HAP-1 (cell line): ENCODE results near the gene SLC66A2.
"Not testable (repeated sequence)": the region's sequence is repeated elsewhere in the genome, so short reads cannot be mapped to it uniquely, and the experiment has no call there.

Experiments used
- DNase-seq, 2 experiments: peaks; one replicate each; pipeline ENCODE4 v3.0.0-alpha.2; 2016 to 2020; ENCODE audit warnings: low spot score in 2 of 2
- H3K27me3 ChIP-seq: fragments of 250-450 bp; sonication (Bioruptor Pico); 2 replicates; pipeline ENCODE4 v1.5.1; 2020; ENCODE audit warnings: low read depth, mild to moderate bottlenecking, moderate library complexity
- H3K36me3 ChIP-seq: fragments of 250-450 bp; sonication (Bioruptor Pico); replicated peaks from 2 replicates; pipeline ENCODE4 v1.5.1; 2020; ENCODE audit warnings: mild to moderate bottlenecking
- H3K4me1 ChIP-seq: fragments of 250-450 bp; sonication (Bioruptor Pico); 2 replicates; pipeline ENCODE4 v1.5.1; 2020; ENCODE audit warnings: mild to moderate bottlenecking
- H3K4me3 ChIP-seq: fragments of 250-450 bp; sonication (Bioruptor Pico); 2 replicates; pipeline ENCODE4 v1.5.1; 2020; ENCODE audit warnings: mild to moderate bottlenecking, moderate library complexity
- H3K9me3 ChIP-seq: fragments of 250-450 bp; sonication (Bioruptor Pico); 2 replicates; pipeline ENCODE4 v1.5.1; 2020; ENCODE audit warnings: mild to moderate bottlenecking, moderate library complexity
- in situ Hi-C: fragments of 300-500 bp; cut with MboI; formaldehyde crosslinking; loops from 3 replicates; pipeline ENCODE4 v1.14.3; 2020; ENCODE audit warnings: low sequenced_read_pairs, inconsistent platforms, mixed read lengths

Gene SLC66A2

DNA sequence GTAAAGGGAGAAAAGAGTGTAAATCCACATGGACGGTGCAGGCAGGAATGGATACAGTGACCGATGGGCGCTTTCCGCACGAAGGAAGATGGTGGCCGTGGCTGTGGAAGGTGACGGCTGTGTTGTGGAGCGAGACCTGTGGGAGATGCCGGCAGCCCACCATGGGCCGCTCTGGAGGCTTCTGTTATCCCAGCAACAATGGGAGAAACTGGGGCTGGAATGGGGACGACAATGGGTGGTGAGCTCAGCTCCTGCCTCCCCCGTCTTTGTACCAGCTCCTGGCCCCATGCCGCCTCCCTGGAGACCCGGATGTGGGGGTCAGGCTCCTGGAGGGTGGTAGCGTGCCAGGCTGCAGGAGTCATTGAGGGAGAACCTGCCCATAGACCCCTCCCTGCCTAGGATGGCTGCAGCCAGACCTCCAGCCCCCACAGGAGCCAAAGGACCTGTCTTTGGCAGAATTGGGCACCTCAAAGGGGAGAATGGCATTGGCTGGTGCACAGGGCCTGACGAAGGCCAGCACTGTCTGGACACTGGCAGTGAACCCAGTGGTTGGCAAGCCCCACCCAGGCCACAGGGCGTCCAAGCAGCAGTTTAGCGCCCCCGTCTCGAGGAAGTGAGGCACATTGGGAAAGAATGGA lies 72.6 kb downstream of the SLC66A2 start:
- Histone ChIP-seq H3K36me3 (no peaks in the 10 kb centered on the region), H3K4me3 (no peak overlapping the region), H3K9me3 (no peaks in the 10 kb centered on the region), H3K4me1 (no peaks in the 10 kb centered on the region), H3K27me3 (no peaks in the 10 kb centered on the region)
- in situ Hi-C loops: no loop called here
- DNase-seq: no peak

DNA sequence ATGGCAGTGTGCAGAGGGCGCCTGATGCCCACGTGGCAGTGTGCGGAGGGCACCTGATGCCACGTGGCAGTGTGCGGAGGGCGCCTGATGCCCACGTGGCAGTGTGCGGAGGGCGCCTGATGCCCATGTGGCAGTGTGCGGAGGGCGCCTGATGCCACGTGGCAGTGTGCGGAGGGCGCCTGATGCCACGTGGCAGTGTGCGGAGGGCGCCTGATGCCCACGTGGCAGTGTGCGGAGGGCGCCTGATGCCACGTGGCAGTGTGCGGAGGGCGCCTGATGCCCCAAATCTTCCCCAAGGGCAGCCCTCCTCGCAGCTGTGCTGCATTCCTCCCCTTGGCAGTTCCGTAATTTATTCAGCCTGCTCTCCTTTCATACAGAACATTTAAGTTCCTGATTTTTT lies 73.2 kb downstream of the SLC66A2 start:
- H3K4me1 ChIP-seq, in situ Hi-C loops: not testable (repeated sequence)

DNA sequence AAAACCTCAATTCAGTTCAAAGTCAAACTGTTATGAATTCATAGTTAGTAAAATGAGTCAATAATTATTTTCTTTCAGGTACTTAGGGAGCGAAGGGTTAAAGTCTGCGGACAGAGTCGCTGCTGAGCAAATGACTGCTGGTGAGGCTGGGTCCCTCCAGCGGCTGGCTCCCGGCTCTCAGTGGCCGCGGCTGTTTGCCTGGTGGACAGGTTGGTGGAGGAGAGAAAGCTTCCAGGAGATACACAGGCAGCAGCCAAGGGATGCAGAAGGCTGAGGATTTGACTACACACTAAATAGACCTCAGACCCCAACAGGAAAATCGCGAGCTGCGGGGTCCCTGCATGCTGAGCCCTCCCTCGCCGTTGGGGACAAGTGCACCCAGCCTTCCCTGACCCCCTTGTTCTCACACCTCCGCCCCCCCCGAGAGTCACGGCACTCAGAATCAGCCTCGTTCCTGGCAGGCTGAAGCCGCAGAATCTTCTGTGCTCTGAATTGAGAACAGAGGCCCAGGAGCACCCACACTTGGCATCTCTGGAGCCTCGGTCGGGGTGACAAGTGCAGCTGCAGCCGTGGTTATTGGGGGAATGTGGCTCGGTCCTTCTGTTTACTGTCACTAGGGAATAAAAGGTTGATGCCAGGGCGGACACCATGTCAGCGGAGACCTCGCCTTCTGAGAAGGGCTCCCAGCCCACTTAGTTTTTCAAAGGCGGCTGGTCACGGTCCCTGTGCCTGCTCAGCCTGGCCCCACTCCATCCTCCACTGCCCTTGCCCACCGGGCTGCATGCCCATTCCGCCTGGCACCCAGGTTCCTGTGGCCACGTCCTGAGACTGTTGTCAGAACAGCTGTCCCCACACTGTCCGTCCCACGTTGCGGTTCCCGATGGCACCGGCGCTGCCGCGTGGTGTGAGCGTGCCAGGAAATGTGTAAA lies 74.0 kb downstream of the SLC66A2 start:
- in situ Hi-C loops: no loop called here
- Histone ChIP-seq H3K27me3 (no peaks in the 10 kb centered on the region), H3K4me1 (no peaks in the 10 kb centered on the region), H3K4me3 (no peak overlapping the region), H3K9me3 (no peaks in the 10 kb centered on the region), H3K36me3 (no peaks in the 10 kb centered on the region)
- no peak for DNase-seq

More for the DNA sequence above, 73.2 kb downstream of the SLC66A2 start:
- not testable (repeated sequence) for H3K27me3 ChIP-seq, H3K9me3 ChIP-seq, H3K4me3 ChIP-seq, H3K36me3 ChIP-seq, DNase-seq

DNA sequence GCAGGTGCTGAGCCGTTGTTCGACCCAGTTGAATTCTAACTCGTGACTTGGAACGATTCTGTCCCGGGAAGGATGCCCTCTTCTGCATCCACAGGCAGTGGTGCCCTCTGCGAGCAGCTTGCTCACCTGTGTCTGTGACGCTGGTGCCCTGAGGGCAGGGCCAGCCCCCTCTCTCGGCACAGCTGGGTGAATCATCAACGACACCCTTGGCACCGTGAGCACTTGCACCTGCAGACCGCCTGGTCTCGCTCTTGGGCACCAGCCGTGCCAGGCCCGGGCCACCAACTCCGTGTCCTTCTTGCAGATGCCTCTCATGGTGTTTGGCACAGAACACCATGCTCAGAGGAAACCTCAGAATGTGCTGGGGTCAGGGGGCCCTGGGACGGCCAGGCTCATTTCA lies 75.0 kb downstream of the SLC66A2 start:
- H3K9me3 ChIP-seq: no peaks in the 10 kb centered on the region
- in situ Hi-C loops: no loop called here
- no peaks in the 10 kb centered on the region for H3K36me3 ChIP-seq
- no peak for DNase-seq
- H3K27me3 ChIP-seq: no peaks in the 10 kb centered on the region
- H3K4me3 ChIP-seq: no peak overlapping the region
- H3K4me1 ChIP-seq: no peaks in the 10 kb centered on the region

DNA sequence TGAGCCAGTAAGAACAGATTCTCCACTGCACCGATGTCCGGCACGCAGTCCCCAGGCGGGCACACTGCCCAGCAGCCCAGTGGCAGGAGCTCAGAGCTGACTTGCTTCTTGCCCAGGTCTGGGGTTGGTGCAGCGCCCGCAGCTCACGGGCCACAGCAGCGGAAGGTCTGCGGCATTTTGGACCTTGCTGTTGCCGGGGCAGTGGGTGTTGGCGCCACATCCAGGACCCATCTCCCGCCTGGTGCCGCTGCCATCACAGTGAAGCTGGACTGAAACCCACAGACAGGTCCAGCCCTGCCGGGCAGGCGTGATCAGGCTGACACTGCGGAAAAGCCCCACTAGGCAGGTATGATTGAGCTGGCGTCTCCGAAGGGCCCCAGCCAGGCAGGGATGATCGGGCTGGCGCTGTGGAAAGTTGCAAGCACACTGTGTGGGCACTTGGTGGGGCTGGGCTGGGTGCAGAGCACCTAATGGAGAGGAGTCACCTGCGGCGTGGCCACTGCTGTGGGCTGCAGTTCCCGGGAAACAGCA lies 75.5 kb downstream of the SLC66A2 start:
- DNase-seq: no peak
- in situ Hi-C loops: no loop called here
- H3K4me1 ChIP-seq: no peaks in the 10 kb centered on the region
- H3K4me3 ChIP-seq: no peak overlapping the region
- no peaks in the 10 kb centered on the region for H3K9me3 ChIP-seq
- H3K36me3 ChIP-seq: no peaks in the 10 kb centered on the region
- H3K27me3 ChIP-seq: no peaks in the 10 kb centered on the region

DNA sequence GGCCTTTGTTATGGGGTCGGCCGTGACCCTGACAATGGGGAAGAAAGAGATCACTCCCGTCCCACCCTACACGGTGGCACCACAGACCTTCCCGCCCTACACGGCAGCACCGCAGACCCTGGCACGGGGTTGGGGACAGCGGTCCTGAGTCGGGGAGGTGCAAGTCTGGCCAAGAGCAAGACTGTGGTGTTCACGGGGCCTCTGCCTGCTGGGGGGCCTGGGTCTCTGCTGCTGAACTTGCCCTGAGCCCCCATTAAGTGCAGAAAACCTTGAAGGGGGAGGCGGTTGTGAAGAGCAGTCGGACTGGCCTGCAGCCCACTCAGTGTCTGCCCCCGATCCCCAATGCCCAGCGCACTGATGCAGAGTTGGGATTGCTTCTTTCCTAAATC lies 75.9 kb downstream of the SLC66A2 start:
- Histone ChIP-seq H3K36me3 (no peaks in the 10 kb centered on the region), H3K4me1 (no peaks in the 10 kb centered on the region), H3K9me3 (no peaks in the 10 kb centered on the region), H3K4me3 (no peak overlapping the region), H3K27me3 (no peaks in the 10 kb centered on the region)
- in situ Hi-C loops: no loop called here
- DNase-seq: no peak

DNA sequence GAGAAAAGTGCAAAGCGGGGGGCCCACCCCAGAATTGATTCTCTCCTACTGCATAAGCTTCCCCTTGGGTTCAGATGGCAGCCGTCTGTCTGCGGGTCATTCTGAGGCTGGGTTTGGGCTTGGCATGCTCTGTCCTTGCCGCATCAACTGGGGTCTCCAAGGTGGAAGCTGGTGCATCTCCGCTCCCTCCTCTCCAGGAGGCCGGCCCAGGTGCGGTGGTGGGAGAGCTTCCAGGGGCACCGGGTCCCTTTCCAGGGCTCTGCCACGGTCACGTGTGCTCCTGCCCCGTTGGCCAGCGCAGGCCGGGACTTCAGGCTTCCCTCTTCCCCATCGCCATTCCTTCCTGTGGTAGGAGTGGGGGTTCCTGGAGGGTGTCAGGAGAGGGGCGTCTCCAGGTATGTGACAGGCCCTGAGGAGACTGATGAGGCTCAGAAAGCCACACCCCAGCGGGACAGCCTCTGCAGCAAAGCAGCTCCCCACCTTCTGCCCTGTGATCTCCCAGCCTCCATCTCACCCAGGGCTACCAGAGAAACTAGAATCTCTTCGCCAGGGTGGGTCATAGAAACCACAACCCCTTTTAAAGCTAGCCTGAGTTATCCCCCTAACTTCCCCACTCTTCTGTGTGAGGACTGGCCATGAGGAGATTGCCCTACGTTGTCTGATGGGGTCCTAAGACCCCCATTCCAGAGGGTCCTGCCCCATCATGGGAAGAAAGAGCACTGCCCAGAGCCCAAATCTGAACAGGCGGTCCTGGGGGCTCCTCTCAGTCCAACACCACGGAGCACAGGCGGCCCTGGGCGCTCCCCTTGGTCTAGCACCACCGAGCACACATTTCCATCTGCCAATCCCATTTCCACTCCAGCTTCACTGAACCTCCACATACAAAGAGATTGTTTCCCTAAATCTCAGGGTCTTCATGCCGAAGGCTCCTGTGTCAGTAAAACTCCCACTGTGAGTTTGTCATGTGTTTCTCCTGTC lies 76.6 kb downstream of the SLC66A2 start:
- H3K4me1 ChIP-seq: no peaks in the 10 kb centered on the region
- H3K4me3 ChIP-seq: no peak overlapping the region
- no peaks in the 10 kb centered on the region for H3K9me3 ChIP-seq
- DNase-seq: no peak
- no peaks in the 10 kb centered on the region for H3K27me3 ChIP-seq
- H3K36me3 ChIP-seq: no peaks in the 10 kb centered on the region
- in situ Hi-C loops: no loop called here

DNA sequence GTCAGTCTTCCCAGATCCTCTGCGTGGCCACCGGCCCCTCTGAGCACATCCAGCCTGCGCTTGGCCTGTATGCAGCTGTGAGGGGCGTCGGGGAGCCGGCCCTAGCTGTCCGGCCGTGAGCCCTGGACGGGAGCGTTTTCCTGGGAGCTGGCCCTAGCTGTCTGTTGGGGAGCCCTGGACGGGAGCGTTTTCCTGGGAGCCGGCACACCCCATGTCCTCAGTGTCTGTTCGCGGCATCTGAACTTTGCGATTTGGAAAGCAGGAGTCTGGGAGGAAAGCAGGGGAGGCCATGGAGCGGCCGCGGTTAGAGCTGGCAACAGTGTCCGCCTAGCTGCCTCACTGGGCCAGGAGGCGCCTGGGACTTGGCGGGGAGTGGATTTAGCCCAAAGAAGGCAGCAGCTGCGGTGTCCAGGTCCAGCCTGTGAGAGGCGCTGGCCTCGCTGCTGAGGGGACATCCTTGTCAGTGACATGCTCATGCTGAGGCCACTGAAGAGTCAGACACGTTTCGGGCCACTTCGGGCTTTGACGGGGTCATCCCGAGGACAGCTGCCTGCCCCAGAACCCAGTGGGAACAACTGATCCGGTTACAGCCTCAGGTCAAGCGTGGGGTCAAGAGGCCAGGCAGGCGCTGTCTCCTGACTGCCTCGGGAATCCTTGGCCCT lies 77.9 kb downstream of the SLC66A2 start:
- DNase-seq: no peak
- no peaks in the 10 kb centered on the region for H3K4me1 ChIP-seq
- in situ Hi-C loops: no loop called here
- no peaks in the 10 kb centered on the region for H3K27me3 ChIP-seq
- no peak overlapping the region for H3K4me3 ChIP-seq
- no peaks in the 10 kb centered on the region for H3K36me3 ChIP-seq
- H3K9me3 ChIP-seq: no peaks in the 10 kb centered on the region

DNA sequence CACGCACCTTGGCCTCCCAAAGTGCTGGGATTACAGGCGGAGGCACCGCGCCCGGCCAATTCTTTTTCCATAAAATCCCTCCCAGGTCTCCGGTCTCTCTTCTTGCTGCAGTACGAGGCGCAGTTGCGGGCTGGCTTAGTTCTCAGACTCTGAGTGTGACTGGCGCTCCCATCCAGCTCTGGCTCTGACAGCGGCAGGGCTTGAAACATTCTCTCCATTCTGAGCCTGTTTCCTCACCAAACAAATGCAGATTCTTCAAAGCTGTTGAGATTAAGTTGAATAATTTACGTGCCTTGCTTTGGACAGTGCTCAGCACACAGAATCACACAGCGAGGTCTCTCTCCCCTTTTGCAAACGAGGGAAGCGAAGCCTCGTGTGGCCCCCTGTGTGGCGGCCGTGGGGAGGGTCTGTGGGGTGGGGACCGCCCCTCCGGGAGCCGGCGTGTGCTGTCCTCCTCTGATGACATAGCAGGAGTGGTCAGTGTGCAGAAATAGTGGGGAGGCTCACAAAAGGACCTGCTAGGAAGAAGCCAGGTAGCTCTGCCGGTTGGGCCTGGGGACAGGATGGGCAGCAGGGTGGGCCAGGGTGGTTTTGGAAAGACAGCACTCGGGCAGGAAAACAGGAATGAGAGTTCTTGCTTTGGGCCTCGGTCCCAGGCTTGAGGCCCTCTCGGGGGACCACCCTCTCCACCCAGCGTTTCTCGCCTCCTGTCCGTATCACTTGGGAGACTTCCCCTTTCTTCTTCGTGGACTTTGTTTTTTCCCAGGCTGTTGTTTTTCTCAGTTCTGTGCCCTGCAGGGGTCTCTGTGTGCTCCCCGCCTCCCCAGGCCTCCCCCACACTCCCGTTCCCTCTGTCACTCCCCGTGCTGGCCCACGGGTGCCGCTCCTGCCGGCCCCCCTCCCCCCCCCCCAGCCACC lies 78.7 kb downstream of the SLC66A2 start:
- Histone ChIP-seq H3K4me3 (no peak overlapping the region), H3K4me1 (no peaks in the 10 kb centered on the region), H3K9me3 (no peaks in the 10 kb centered on the region), H3K36me3 (no peaks in the 10 kb centered on the region), H3K27me3 (no peaks in the 10 kb centered on the region)
- no peak for DNase-seq
- in situ Hi-C loops: no loop called here

DNA sequence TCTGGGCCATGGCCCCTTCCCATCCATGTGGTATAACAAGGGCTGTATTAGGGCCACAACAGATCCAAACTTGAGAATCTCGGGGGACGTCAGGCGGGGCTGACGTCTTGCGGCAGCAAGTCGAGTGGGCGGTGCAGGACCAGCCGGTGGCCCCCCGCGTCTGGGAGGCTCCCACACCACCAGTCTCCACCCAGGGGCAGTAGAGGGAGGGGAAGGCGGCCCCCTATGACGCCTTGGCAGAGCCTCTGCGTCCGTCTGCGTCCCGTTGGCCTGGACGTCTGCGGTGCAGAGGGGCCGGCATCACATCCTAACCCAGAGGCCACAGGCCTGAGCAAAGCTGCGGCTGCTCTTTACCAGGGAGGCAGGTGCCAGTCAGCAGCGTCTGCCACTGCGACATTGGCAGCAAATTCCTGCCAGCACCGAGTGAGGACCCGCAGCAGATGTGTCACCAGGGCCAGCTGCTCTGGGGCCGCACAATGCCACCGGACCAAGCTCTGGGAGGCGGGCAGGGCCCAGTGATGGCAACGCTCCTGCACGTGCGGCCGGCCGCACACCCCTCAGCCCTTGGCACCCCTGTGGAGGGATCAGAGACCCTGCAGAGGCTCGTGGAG lies 79.9 kb downstream of the SLC66A2 start:
- Histone ChIP-seq H3K4me3 (no peak overlapping the region), H3K27me3 (no peaks in the 10 kb centered on the region), H3K4me1 (no peaks in the 10 kb centered on the region), H3K36me3 (no peaks in the 10 kb centered on the region), H3K9me3 (no peaks in the 10 kb centered on the region)
- no peak for DNase-seq
- in situ Hi-C loops: no loop called here

DNA sequence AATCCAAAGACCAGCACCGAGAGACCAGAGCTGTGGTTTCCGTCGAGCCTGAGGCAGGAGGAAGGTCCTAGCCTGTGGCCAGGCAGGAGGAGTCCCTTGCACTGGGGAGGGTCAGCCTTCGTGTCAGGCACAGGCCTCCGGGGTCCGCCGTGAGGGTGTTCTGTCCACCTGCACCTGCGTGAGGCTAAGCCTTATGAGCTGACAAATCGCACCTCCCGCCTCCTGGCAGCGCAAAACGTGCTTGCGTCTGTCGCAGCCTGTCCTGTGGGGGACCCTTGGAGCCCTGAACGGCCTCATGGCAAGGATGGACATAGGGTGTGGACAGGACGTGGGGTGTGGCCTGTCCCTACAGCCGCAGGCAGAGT lies 80.4 kb downstream of the SLC66A2 start:
- no peak for DNase-seq
- Histone ChIP-seq H3K4me3 (no peak overlapping the region), H3K4me1 (no peaks in the 10 kb centered on the region), H3K9me3 (no peaks in the 10 kb centered on the region), H3K27me3 (no peaks in the 10 kb centered on the region), H3K36me3 (no peaks in the 10 kb centered on the region)
- in situ Hi-C loops: no loop called here

DNA sequence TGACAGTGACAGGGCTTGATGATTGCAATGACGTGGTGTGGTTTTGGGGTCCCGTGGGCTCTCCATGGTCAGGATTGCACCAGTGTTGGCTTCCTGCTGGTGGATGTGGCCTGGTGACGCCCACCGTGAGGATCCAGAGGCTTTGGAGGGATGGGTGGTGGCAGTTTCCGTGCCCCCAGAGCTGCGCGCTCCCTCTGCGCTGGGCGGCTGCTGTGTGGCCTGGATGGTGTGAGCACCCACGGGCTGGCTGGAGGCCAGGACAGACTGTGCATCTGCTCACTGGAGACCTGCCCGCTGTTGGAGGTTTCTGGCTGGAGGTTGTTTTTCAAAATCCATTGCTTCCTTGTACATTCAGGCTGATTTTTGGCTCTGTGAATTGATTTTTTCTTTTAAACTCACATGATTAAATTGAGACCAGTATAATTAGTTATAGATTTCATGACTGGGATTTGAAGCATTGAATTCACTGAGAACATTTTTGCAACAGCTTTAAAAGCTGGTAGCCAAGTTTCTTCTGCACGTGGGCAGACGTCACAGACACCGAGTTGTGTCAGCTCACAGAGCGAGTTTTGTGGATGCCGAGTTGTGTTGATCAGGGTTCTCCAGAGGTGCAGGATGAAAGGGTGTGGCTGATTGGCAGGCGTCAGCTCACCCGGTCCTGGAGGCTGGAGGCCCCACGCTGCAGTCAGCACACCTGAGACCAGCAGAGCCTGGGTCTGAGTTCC lies 81.0 kb downstream of the SLC66A2 start:
- no peaks in the 10 kb centered on the region for H3K9me3 ChIP-seq
- H3K4me3 ChIP-seq: no peak overlapping the region
- DNase-seq: no peak
- H3K36me3 ChIP-seq: no peaks in the 10 kb centered on the region
- H3K4me1 ChIP-seq: no peaks in the 10 kb centered on the region
- in situ Hi-C loops: no loop called here
- H3K27me3 ChIP-seq: no peaks in the 10 kb centered on the region
